PC-9 (cell line): ENCODE data around the gene ZNF660. TPM values are rescaled to one million over a fixed set of nuclear protein-coding genes. Genes with fewer than 3 reads are reported as not detected.

ENCODE experiments used
- BruUV-seq: library from RNA; stranded (reverse); fragments of 400-500 nt; replicated peaks from 2 replicates; lab custom pipeline; 2021; lab: Mats Ljungman, UMichigan
- CTCF ChIA-PET: fragments of 300-600 bp; sonication (Branson Sonifier 250); formaldehyde crosslinking; loops from one replicate; lab custom pipeline; 2022; ENCODE audit warnings: antibody characterized with exemption; lab: Charles Lee
- POLR2A ChIA-PET: fragments of 300-600 bp; sonication (Branson Sonifier 250); formaldehyde crosslinking; loops from one replicate; lab custom pipeline; 2022; ENCODE audit warnings: antibody characterized with exemption; ENCODE audit not compliant: unreplicated experiment; lab: Charles Lee
- DNase-seq, 2 experiments: peaks; one replicate each; pipeline versions ENCODE4 v3.0.0 to v3.0.0-alpha.2; 2015 to 2022; ENCODE audit warnings: mixed read lengths in 1 of 2
- H2AFZ ChIP-seq: fragments of 200-600 bp; sonication (generic); 2 replicates; pipeline ENCODE4 v1.8.1; 2017; ENCODE audit warnings: antibody characterized with exemption
- H3F3A ChIP-seq: fragments of 200-600 bp; sonication (generic); 2 replicates; pipeline ENCODE4 v1.8.1; 2017; ENCODE audit warnings: antibody characterized with exemption, mild to moderate bottlenecking, low read depth; ENCODE audit not compliant: insufficient read depth
- H3K27ac ChIP-seq: fragments of 200-600 bp; sonication (generic); 2 replicates; pipeline ENCODE4 v1.6.1; 2016; ENCODE audit warnings: mixed run types
- H3K27me3 ChIP-seq: fragments of 200-600 bp; sonication (generic); 2 replicates; pipeline ENCODE4 v1.6.1; 2016; ENCODE audit warnings: low read depth, mixed run types; ENCODE audit not compliant: insufficient read depth
- H3K36me3 ChIP-seq: fragments of 200-600 bp; sonication (generic); 2 replicates; pipeline ENCODE4 v1.6.1; 2016; ENCODE audit warnings: low read depth, mixed run types
- H3K4me1 ChIP-seq: fragments of 200-600 bp; sonication (generic); replicated peaks from 2 replicates; pipeline ENCODE4 v1.6.1; 2016; ENCODE audit warnings: mixed run types; ENCODE audit not compliant: insufficient read depth
- H3K4me2 ChIP-seq: fragments of 200-600 bp; sonication (generic); 2 replicates; pipeline ENCODE4 v1.6.1; 2017; ENCODE audit warnings: mixed run types
- H3K4me3 ChIP-seq: fragments of 200-600 bp; sonication (generic); 2 replicates; pipeline ENCODE4 v1.6.1; 2016; ENCODE audit warnings: mixed run types
- H3K79me2 ChIP-seq: fragments of 200-600 bp; sonication (generic); 2 replicates; pipeline ENCODE4 v1.6.1; 2017; ENCODE audit warnings: low read depth, mixed run types
- H3K9me2 ChIP-seq: fragments of 200-600 bp; sonication (generic); 2 replicates; pipeline ENCODE4 v1.8.1; 2017; ENCODE audit warnings: mild to moderate bottlenecking; ENCODE audit not compliant: insufficient read depth
- H3K9me3 ChIP-seq: fragments of 200-600 bp; sonication (generic); 2 replicates; pipeline ENCODE4 v1.8.1; 2016; ENCODE audit warnings: low read depth; ENCODE audit not compliant: insufficient read depth
- H4K20me1 ChIP-seq: fragments of 200-600 bp; sonication (generic); 2 replicates; pipeline ENCODE4 v1.8.1; 2017; ENCODE audit not compliant: insufficient read depth
- EZH2 ChIP-seq: fragments of 200-600 bp; sonication (generic); IDR thresholded peaks from 2 replicates; pipeline ENCODE4 v1.8.0; 2017; ENCODE audit warnings: antibody characterized with exemption, low read depth
- intact Hi-C: fragments of 100-400 bp; cut with micrococcal nuclease; formaldehyde crosslinking; loops from one replicate; pipeline ENCODE4 v1.10.0; 2022; ENCODE audit not compliant: unreplicated experiment
- total RNA-seq: library from RNA; stranded (reverse); gene quantifications from 2 replicates; pipeline ENCODE4 v1.2.3, GENCODE V29; 2021
- TF ChIP-seq, protein P1 (sequence below): fragments of 200-600 bp; sonication (generic); conservative IDR thresholded peaks from 2 replicates; pipeline ENCODE4 v1.6.1; 2017; ENCODE audit warnings: mixed run types, antibody characterized with exemption, mild to moderate bottlenecking, moderate library complexity

The ZNF660 gene
- total RNA-seq, 1 experiment from 2014 or later = 1.2 TPM

- Histone ChIP-seq H3K4me3 (no peak overlapping the region), H3K36me3 (peaks cover 24% of the 10 kb centered on the region), H3K27me3 (no peaks in the 10 kb centered on the region), H3K9me3 (peaks cover 52% of the 10 kb centered on the region), H3K4me2 (no peak overlapping the region), H3K79me2 (no peaks in the 10 kb centered on the region), H2AFZ (no peak overlapping the region), H3K4me1 (no peaks in the 10 kb centered on the region), H3K9me2 (no peaks in the 10 kb centered on the region), H4K20me1 (no peaks in the 10 kb centered on the region), H3F3A (no peaks in the 10 kb centered on the region), H3K27ac (no peak overlapping the region)
- TF ChIP-seq, protein P1, sequence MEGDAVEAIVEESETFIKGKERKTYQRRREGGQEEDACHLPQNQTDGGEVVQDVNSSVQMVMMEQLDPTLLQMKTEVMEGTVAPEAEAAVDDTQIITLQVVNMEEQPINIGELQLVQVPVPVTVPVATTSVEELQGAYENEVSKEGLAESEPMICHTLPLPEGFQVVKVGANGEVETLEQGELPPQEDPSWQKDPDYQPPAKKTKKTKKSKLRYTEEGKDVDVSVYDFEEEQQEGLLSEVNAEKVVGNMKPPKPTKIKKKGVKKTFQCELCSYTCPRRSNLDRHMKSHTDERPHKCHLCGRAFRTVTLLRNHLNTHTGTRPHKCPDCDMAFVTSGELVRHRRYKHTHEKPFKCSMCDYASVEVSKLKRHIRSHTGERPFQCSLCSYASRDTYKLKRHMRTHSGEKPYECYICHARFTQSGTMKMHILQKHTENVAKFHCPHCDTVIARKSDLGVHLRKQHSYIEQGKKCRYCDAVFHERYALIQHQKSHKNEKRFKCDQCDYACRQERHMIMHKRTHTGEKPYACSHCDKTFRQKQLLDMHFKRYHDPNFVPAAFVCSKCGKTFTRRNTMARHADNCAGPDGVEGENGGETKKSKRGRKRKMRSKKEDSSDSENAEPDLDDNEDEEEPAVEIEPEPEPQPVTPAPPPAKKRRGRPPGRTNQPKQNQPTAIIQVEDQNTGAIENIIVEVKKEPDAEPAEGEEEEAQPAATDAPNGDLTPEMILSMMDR = no peak
- no peak for TF ChIP-seq EZH2
- no TSS peak for BruUV-seq
- ChIA-PET POLR2A (interaction anchor here (0.6 kb wide), 1 partner anchor 50 kb away, joined by 9 read pairs; no protein-coding TSS in a partner anchor), CTCF (no interaction called here)
- intact Hi-C loops = no loop called here
- DNase-seq = no peak
Measured at GRCh38 chr3:44642337-44642736, 57.6 kb downstream of the ZNF660 start.

- TF ChIP-seq EZH2 = no peak
- TF ChIP-seq, protein P1 = no peak
- POLR2A ChIA-PET = no interaction called here
- no peak for DNase-seq
- no TSS peak for BruUV-seq
- Histone ChIP-seq H3K79me2 (no peaks in the 10 kb centered on the region), H3K27me3 (no peaks in the 10 kb centered on the region), H3K9me2 (no peaks in the 10 kb centered on the region), H3F3A (no peaks in the 10 kb centered on the region), H4K20me1 (no peaks in the 10 kb centered on the region), H3K4me1 (no peaks in the 10 kb centered on the region), H3K4me3 (no peak overlapping the region), H3K36me3 (peaks cover 17% of the 10 kb centered on the region), H3K4me2 (no peak overlapping the region), H2AFZ (no peak overlapping the region), H3K27ac (no peak overlapping the region), H3K9me3 (peaks cover 52% of the 10 kb centered on the region)
- intact Hi-C loops = no loop called here
- CTCF ChIA-PET = no interaction called here
Measured at GRCh38 chr3:44643024-44643423, 58.3 kb downstream of the ZNF660 start.

DNA sequence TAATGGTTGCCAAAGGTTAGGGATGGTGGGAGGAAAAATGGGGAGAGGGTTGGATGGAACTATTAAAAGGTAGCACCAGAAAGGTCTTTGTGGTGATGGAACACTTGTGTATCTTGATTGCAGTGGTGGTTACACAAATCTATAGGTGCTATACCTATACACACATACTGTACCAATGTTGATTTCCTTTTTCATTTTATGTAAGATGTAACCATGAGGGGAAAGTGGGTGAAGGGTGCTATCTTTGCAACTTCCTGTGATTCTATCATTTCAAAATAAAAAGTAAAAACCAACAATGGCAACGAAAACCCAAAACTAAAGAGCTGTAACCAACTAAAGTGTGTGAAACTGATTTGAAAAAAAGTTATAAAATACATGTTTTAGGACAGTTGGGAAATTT lies 63.0 kb downstream of the ZNF660 start:
- peak overlapping the region; percentile 96; the same call in 1 of the 2 replicates for H2AFZ ChIP-seq
- intact Hi-C loops = loop anchor here (1.0 to 2.0 kb wide), 4 partner anchors 23 to 137 kb away; partner anchors contain the start of gene ZNF502
- H3K79me2 ChIP-seq = peaks cover 12% of the 10 kb centered on the region
- H3F3A ChIP-seq = no peaks in the 10 kb centered on the region
- H3K4me3 ChIP-seq = peak overlapping the region; percentile 98; the same call in 1 of the 2 replicates
- H3K4me1 ChIP-seq = 0 out of 2 replicates have a peak, but pooled peaks cover 3% of the 10 kb centered on the region
- no peaks in the 10 kb centered on the region for H4K20me1 ChIP-seq
- no peak for DNase-seq
- H3K9me2 ChIP-seq = no peaks in the 10 kb centered on the region
- H3K27me3 ChIP-seq = no peaks in the 10 kb centered on the region
- H3K9me3 ChIP-seq = peaks cover 29% of the 10 kb centered on the region
- H3K27ac ChIP-seq = no peak overlapping the region
- peak overlapping the region; percentile 92 for H3K4me2 ChIP-seq
- BruUV-seq = no TSS peak
- TF ChIP-seq EZH2 = no peak
- TF ChIP-seq, protein P1 = no peak
- ChIA-PET CTCF (no interaction called here), POLR2A (interaction anchor here (0.6 to 0.7 kb wide), 2 partner anchors 247 to 310 kb away, joined by 4 read pairs; no protein-coding TSS in a partner anchor)
- peaks cover 12% of the 10 kb centered on the region; the same call in 1 of the 2 replicates for H3K36me3 ChIP-seq
